Vagina (tissue), 2 donors: ENCODE results near the gene DNTT.

ENCODE experiments used
- CTCF ChIP-seq, 3 experiments: fragments of 450-650 bp in 2 of 3; fragments of 200-600 bp in 1 of 3; sonication (generic) in 1 of 3; IDR thresholded peaks; one replicate each; pipeline ENCODE4 v1.5.1; 2017 to 2019; ENCODE audit warnings: antibody characterized with exemption in 3 of 3, mild to moderate bottlenecking in 2 of 3, moderate library complexity in 2 of 3
- POLR2AphosphoS5 ChIP-seq, 2 donors: sonication (generic); formaldehyde crosslinking; IDR thresholded peaks; one replicate each; pipeline ENCODE4 v1.9.0; 2017; ENCODE audit warnings: antibody characterized with exemption in 2 of 2, mild to moderate bottlenecking in 2 of 2, low read depth in 1 of 2; ENCODE audit not compliant: insufficient read depth in 1 of 2

DNA sequence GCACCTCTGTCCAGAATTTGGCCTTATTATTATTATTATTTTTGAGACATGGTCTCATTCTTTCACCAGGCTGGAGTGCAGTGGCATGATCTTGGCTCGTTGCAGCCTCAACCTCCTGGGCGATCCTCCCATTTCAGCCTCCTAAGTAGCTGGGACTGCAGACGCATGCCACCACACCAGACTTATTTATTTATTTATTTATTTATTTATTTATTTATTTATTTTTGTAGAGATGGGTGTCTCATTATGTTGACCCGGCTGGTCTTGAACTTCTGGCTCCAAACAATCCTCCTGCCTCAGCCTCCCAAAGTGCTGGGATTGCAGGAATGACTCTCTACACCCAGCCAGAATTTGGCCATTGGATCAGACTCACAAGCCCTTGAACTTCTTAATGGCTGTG lies 39.3 kb upstream of the DNTT start:
- TF ChIP-seq CTCF (IDR thresholded peaks at IDR 0.05) (no peak), POLR2AphosphoS5 (IDR thresholded peaks at IDR 0.05; ENCODE audit: insufficient read depth in 1 of 2, low read depth in 1 of 2) (no peak)
